ENCODE measurements around the gene AARS2. TPM values are rescaled to one million over a fixed set of nuclear protein-coding genes. Genes with fewer than 3 reads are reported as not detected.

The AARS2 gene
- total and polyA plus RNA-seq, 9 of the 15 experiments (the other 6 are each of a cell fraction or from before 2014, with no cell fraction given) = 0.97 to 34.0 (median 18.3) TPM

DNA sequence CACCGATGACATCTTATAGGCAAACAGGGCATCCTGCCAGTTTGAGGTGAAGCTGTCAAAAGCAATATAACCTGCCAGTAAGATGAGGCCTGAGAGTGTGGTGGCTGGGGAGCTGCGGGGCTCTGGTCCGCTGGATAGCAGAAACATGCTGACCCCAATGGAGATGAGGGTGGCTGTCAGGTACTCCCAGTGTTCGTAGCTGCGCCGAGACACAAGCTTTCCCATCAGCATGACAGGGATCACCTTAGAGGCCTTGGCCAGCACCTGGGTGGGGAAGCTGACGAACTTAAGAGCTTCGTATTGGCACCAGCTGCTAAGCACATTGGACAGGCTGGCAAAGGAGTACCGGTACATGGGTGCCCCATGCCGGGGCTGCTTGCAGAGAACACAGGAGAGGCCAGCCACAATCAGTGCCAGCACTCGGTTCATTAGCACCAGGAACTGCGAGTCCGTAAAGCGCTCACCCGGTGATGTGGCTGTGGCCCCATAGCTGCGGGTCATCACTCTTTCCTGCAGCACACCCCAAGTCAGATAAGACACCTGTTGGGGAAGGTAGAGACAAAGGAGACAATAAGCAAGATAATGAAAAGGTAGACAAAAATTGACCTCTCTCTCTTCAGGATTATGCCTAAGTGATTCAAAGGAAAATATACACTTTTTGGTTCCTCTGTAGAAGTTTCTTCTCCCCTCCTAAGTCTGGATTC is 57.9 kb downstream of the AARS2 start:
- intact Hi-C loops (cut with micrococcal nuclease) = no loop called here
- Histone ChIP-seq H3K27ac (ENCODE audit: extremely low read depth, low read depth, low read length) (peak overlapping the region; percentile 93; the same call in 2 of the 3 replicates), H3K4me2 (ENCODE audit: insufficient read depth, low read length) (peak overlapping the region; percentile 89), H2AFZ (ENCODE audit: low read depth, low read length) (no peak overlapping the region), H4K20me1 (replicated peaks; ENCODE audit: control insufficient read depth, insufficient read depth, low read length) (peaks cover 60% of the 10 kb centered on the region), H3K27me3 (ENCODE audit: control insufficient read depth in 2 of 2, insufficient read depth in 2 of 2, low read length in 2 of 2) (no peaks in the 10 kb centered on the region), H3K79me2 (ENCODE audit: control insufficient read depth, insufficient read depth, low read length) (peaks cover 45% of the 10 kb centered on the region), H3K36me3 (ENCODE audit: control insufficient read depth, insufficient read depth, low read length) (peaks cover 81% of the 10 kb centered on the region), H3K9me3 (replicated peaks; ENCODE audit: control insufficient read depth, insufficient read depth, low read depth, low read length) (no peaks in the 10 kb centered on the region), H3K4me3 (0 out of 2 replicates have a peak overlapping the region, but pooled peaks have one; percentile 81), H3K9ac (ENCODE audit: insufficient read depth in 1 of 2, low read depth in 2 of 2, low read length in 2 of 2) (peak overlapping the region in 1 of 2 experiments; percentile 76; a peak in 2 of 4 replicates), H3K9me1 (ENCODE audit: control insufficient read depth, insufficient read depth, low read length) (peaks cover 24% of the 10 kb centered on the region), H3K4me1 (replicated peaks in 1 of 2; ENCODE audit: control insufficient read depth in 2 of 2, insufficient read depth in 2 of 2, low read length in 2 of 2) (peaks cover 41% of the 10 kb centered on the region in 2 experiments; a peak in 4 of 5 replicates)
- POLR2A ChIA-PET = interaction anchor here (0.5 to 3.2 kb wide), 24 partner anchors 9 to 702 kb away, joined by 3 to 144 read pairs (median 4); partner anchors contain the start of genes HSP90AB1 and SLC29A1
- WGBS (ENCODE audit: insufficient coverage, low coverage, missing lambda C conversion rate) = 29% methylated on average over 16 of the region's 16 CpGs
- CTCF ChIA-PET (ENCODE audit: low intra/inter-chr PET ratio) = no interaction called here
- no peak for FAIRE-seq
- ATAC-seq = peak; percentile 8
- BruUV-seq (replicated peaks) = no TSS peak
- DNase-seq (ENCODE audit: extremely low read depth in 1 of 4, low spot score in 3 of 4) = peak in 2 of 4 experiments; percentile 51 to 66
- in situ Hi-C loops (cut with MboI) = no loop called here
- TF ChIP-seq RB1 (IDR thresholded peaks at IDR 0.05; ENCODE audit: low read depth) = no peak
- TF ChIP-seq, protein P1, sequence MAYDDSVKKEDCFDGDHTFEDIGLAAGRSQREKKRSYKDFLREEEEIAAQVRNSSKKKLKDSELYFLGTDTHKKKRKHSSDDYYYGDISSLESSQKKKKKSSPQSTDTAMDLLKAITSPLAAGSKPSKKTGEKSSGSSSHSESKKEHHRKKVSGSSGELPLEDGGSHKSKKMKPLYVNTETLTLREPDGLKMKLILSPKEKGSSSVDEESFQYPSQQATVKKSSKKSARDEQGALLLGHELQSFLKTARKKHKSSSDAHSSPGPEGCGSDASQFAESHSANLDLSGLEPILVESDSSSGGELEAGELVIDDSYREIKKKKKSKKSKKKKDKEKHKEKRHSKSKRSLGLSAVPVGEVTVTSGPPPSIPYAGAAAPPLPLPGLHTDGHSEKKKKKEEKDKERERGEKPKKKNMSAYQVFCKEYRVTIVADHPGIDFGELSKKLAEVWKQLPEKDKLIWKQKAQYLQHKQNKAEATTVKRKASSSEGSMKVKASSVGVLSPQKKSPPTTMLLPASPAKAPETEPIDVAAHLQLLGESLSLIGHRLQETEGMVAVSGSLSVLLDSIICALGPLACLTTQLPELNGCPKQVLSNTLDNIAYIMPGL (CRISPR knock-in tag; IDR thresholded peaks at IDR 0.05) = 0 out of 2 replicates have a peak, but pooled peaks have one; percentile 27
- no peak for TF ChIP-seq RAD21 (CRISPR knock-in tag; conservative IDR thresholded peaks at IDR 0.05 in 1 of 2, IDR thresholded peaks at IDR 0.05 in 1 of 2)
- TF ChIP-seq ETV6 (IDR thresholded peaks at IDR 0.05; ENCODE audit: borderline replicate concordance in 1 of 2, low read depth in 2 of 2, low read length in 1 of 2) = no peak
- peak; percentile 7; the same call in 1 of the 2 replicates for TF ChIP-seq ETV6 (CRISPR knock-in tag; IDR thresholded peaks at IDR 0.05; ENCODE audit: borderline replicate concordance)
- TF ChIP-seq THRAP3 (IDR thresholded peaks at IDR 0.05; ENCODE audit: borderline replicate concordance) = peak; percentile 10; the same call in 1 of the 2 replicates
- TF ChIP-seq, protein P2, sequence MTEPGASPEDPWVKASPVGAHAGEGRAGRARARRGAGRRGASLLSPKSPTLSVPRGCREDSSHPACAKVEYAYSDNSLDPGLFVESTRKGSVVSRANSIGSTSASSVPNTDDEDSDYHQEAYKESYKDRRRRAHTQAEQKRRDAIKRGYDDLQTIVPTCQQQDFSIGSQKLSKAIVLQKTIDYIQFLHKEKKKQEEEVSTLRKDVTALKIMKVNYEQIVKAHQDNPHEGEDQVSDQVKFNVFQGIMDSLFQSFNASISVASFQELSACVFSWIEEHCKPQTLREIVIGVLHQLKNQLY (CRISPR knock-in tag; conservative IDR thresholded peaks at IDR 0.05) = no peak
- TF ChIP-seq TEAD4 (IDR thresholded peaks at IDR 0.05; ENCODE audit: low read length) = 0 out of 2 replicates have a peak, but pooled peaks have one; percentile 24
- no peak; the same call in 1 of the 2 replicates for TF ChIP-seq TEAD4 (CRISPR knock-in tag; IDR thresholded peaks at IDR 0.05; ENCODE audit: borderline replicate concordance)
- no peak for TF ChIP-seq ZNF77 (CRISPR knock-in tag; IDR thresholded peaks at IDR 0.05)
- TF ChIP-seq CHD2 (IDR thresholded peaks at IDR 0.05; ENCODE audit: low read depth, low read length) = 0 out of 2 replicates have a peak, but pooled peaks have one; percentile 40
- TF ChIP-seq SNRNP70 (optimal IDR thresholded peaks at IDR 0.05; ENCODE audit: low read depth, low read length) = peak; percentile 75
- TF ChIP-seq, protein P3, sequence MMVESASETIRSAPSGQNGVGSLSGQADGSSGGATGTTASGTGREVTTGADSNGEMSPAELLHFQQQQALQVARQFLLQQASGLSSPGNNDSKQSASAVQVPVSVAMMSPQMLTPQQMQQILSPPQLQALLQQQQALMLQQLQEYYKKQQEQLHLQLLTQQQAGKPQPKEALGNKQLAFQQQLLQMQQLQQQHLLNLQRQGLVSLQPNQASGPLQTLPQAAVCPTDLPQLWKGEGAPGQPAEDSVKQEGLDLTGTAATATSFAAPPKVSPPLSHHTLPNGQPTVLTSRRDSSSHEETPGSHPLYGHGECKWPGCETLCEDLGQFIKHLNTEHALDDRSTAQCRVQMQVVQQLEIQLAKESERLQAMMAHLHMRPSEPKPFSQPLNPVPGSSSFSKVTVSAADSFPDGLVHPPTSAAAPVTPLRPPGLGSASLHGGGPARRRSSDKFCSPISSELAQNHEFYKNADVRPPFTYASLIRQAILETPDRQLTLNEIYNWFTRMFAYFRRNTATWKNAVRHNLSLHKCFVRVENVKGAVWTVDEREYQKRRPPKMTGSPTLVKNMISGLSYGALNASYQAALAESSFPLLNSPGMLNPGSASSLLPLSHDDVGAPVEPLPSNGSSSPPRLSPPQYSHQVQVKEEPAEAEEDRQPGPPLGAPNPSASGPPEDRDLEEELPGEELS (CRISPR knock-in tag; IDR thresholded peaks at IDR 0.05; ENCODE audit: borderline replicate concordance) = peak; percentile 74; the same call in 1 of the 2 replicates
- TF ChIP-seq, protein P4, sequence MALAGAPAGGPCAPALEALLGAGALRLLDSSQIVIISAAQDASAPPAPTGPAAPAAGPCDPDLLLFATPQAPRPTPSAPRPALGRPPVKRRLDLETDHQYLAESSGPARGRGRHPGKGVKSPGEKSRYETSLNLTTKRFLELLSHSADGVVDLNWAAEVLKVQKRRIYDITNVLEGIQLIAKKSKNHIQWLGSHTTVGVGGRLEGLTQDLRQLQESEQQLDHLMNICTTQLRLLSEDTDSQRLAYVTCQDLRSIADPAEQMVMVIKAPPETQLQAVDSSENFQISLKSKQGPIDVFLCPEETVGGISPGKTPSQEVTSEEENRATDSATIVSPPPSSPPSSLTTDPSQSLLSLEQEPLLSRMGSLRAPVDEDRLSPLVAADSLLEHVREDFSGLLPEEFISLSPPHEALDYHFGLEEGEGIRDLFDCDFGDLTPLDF (CRISPR knock-in tag; IDR thresholded peaks at IDR 0.05) = peak; percentile 72
- TF ChIP-seq SP1 (CRISPR knock-in tag; IDR thresholded peaks at IDR 0.05) = peak; percentile 45
